ENCODE measurements around the gene TANC2.

GRCh38 chr17:62970610-62971009 lies 4.6 kb downstream of the TANC2 start:
- TF ChIP-seq CTCF (IDR thresholded peaks at IDR 0.05 in 2 of 3, conservative IDR thresholded peaks at IDR 0.05 in 1 of 3; ENCODE audit: insufficient read depth in 2 of 3, low read depth in 1 of 3, low read length in 3 of 3) (no peak), EP300 (IDR thresholded peaks at IDR 0.05; ENCODE audit: low read length) (no peak), FOS (IDR thresholded peaks at IDR 0.05; ENCODE audit: extremely low read depth, insufficient read length) (no peak), CEBPB (tag; IDR thresholded peaks at IDR 0.05) (no peak)
